HepG2 (cell line): ENCODE data around the gene ATP7B. TPM values are rescaled to one million over a fixed set of nuclear protein-coding genes. Genes with fewer than 3 reads are reported as not detected.

ENCODE experiments used
- ATAC-seq: fragments of 200-7000 bp; cut with Tn5 transposase; 3 replicates; pipeline ENCODE4 v1.9.1; 2020; ENCODE audit warnings: mild to moderate bottlenecking, moderate library complexity
- BruUV-seq: library from RNA; stranded (reverse); fragments of 400-500 nt; replicated peaks from 2 replicates; lab custom pipeline; 2021; lab: Mats Ljungman, UMichigan
- CTCF ChIA-PET: fragments of 300-600 bp; formaldehyde crosslinking; extraction: SDS; loops from one replicate; lab custom pipeline; 2021; ENCODE audit warnings: low total read pairs, inconsistent platforms, low intra/inter-chr PET ratio; lab: Yijun Ruan, JAX
- POLR2A ChIA-PET: fragments of 350-600 bp; sonication (Branson Sonifier 250); formaldehyde crosslinking; loops from one replicate; lab custom pipeline; 2020; ENCODE audit warnings: antibody characterized with exemption, inconsistent platforms; lab: Yijun Ruan, JAX
- DNase-seq: peaks from one replicate; pipeline ENCODE4 v3.0.0-alpha.2; 2015; ENCODE audit warnings: low spot score
- FAIRE-seq: peaks from 3 replicates; lab custom pipeline; 2011; peaks lifted over from hg19 to GRCh38; lab: Jason Lieb, UNC
- H2AFZ ChIP-seq: one replicate; pipeline ENCODE4 v1.6.1; 2011; ENCODE audit warnings: low read length, inconsistent platforms
- H3K27ac ChIP-seq: fragments of 300-600 bp; 3 replicates; pipeline ENCODE4 v1.8.0; 2011; ENCODE audit warnings: mixed run types, mild to moderate bottlenecking, mixed read lengths, low read length, inconsistent platforms; ENCODE audit not compliant: insufficient read depth; ENCODE audit errors: extremely low read length
- H3K27me3 ChIP-seq, 2 experiments: fragments of 200-600 bp in 1 of 2; 2 replicates in 1 of 2; 3 replicates in 1 of 2; pipeline versions ENCODE4 v1.6.0 to v1.8.0; 2011; ENCODE audit warnings: low read length in 2 of 2, mild to moderate bottlenecking in 2 of 2, moderate library complexity in 2 of 2, inconsistent platforms in 1 of 2; ENCODE audit not compliant: insufficient read depth in 2 of 2, control insufficient read depth in 1 of 2
- H3K36me3 ChIP-seq, 2 experiments: fragments of 200-600 bp in 1 of 2; replicated peaks in 1 of 2; 2 replicates in 1 of 2; 3 replicates in 1 of 2; pipeline versions ENCODE4 v1.5.1 to v1.8.0; 2011; ENCODE audit warnings: low read length in 2 of 2, inconsistent platforms in 1 of 2; ENCODE audit not compliant: insufficient read depth in 2 of 2, control insufficient read depth in 1 of 2
- H3K4me1 ChIP-seq: 2 replicates; pipeline ENCODE4 v1.5.1; 2012; ENCODE audit warnings: low read length, inconsistent platforms; ENCODE audit not compliant: insufficient read depth
- H3K4me2 ChIP-seq: 2 replicates; pipeline ENCODE4 v1.6.0; 2011; ENCODE audit warnings: low read depth, low read length, inconsistent platforms
- H3K4me3 ChIP-seq, 3 experiments: fragments of 200-600 bp in 1 of 3; sonication (generic), shearing (Covaris generic) in 1 of 3; replicated peaks in 1 of 3; 2 replicates each; pipeline ENCODE4 v1.5.1; 2011 to 2016; ENCODE audit warnings: low read length in 3 of 3, inconsistent platforms in 2 of 3, low read depth in 2 of 3, mild to moderate bottlenecking in 2 of 3, control low read depth in 1 of 3, mixed read lengths in 1 of 3; ENCODE audit not compliant: insufficient read depth in 1 of 3
- H3K79me2 ChIP-seq: one replicate; pipeline ENCODE4 v1.6.1; 2011; ENCODE audit warnings: low read length, inconsistent platforms; ENCODE audit not compliant: insufficient read depth
- H3K9ac ChIP-seq: 2 replicates; pipeline ENCODE4 v1.6.0; 2011; ENCODE audit warnings: mild to moderate bottlenecking, low read depth, low read length, inconsistent platforms; ENCODE audit not compliant: insufficient read depth
- H3K9me3 ChIP-seq: 2 replicates; pipeline ENCODE4 v1.5.1; 2012; ENCODE audit warnings: mild to moderate bottlenecking, low read length
- H4K20me1 ChIP-seq: 2 replicates; pipeline ENCODE4 v1.6.0; 2011; ENCODE audit warnings: inconsistent platforms, mild to moderate bottlenecking, low read length, moderate library complexity; ENCODE audit not compliant: insufficient read depth
- MEIS1 ChIP-seq: sonication (generic); formaldehyde crosslinking; IDR thresholded peaks from 2 replicates; pipeline ENCODE4 v1.9.0; 2021; ENCODE audit warnings: mild to moderate bottlenecking, missing genetic modification reagents, moderate library complexity, borderline replicate concordance
- PAF1 ChIP-seq: IDR thresholded peaks from 2 replicates; pipeline ENCODE4 v1.6.1; 2016; ENCODE audit warnings: missing genetic modification reagents, missing compliant biosample characterization
- PITX1 ChIP-seq: sonication (generic); formaldehyde crosslinking; IDR thresholded peaks from 2 replicates; pipeline ENCODE4 v1.5.1; 2020; ENCODE audit warnings: mild to moderate bottlenecking, missing genetic modification reagents
- RBM22 ChIP-seq: fragments of 200-400 bp; formaldehyde crosslinking; optimal IDR thresholded peaks from 2 replicates; pipeline ENCODE3; 2017; ENCODE audit warnings: mild to moderate bottlenecking, low read length, moderate library complexity
- RCOR2 ChIP-seq: IDR thresholded peaks from 2 replicates; pipeline ENCODE4 v1.6.1; 2016; ENCODE audit warnings: missing biosample characterization, missing genetic modification reagents
- ZNF432 ChIP-seq: sonication (generic); formaldehyde crosslinking; IDR thresholded peaks from 2 replicates; pipeline ENCODE4 v1.5.0; 2020; ENCODE audit warnings: missing genetic modification reagents, mild to moderate bottlenecking, borderline replicate concordance
- WGBS: methylation state at CpG from one replicate; pipeline ENCODE4 v1.1.6; 2017; ENCODE audit warnings: low lambda C conversion rate; 5-methylcytosine and 5-hydroxymethylcytosine counted together
- in situ Hi-C: cut with HindIII; loops from 2 replicates; pipeline ENCODE4 v1.10.0; 2017; ENCODE audit warnings: low pct_unique_long_range_greater_than_20kb; ENCODE audit not compliant: extremely low pct_ligation_motif_present
- intact Hi-C: fragments of 100-400 bp; cut with micrococcal nuclease; formaldehyde crosslinking; loops from one replicate; pipeline ENCODE4 v1.10.0; 2022; ENCODE audit not compliant: unreplicated experiment
- polyA plus RNA-seq, 8 experiments: library from polyadenylated mRNA; depleted of rRNA in 3 of 8; stranded (reverse) in 7 of 8; unstranded in 1 of 8; fragments of >200 nt; fragmentation: Illumina TruSeq in 4 of 8; extraction: Trizol in 4 of 8; gene quantifications; 2 replicates each; pipeline versions ENCODE4 v1.2.1 to v1.2.3, GENCODE V29; 2011 to 2016; ENCODE audit warnings: low read depth in 4 of 8, missing spikeins in 1 of 8, mixed read lengths in 1 of 8; ENCODE audit not compliant: insufficient read depth in 1 of 8
- total RNA-seq, 5 experiments: library from RNA; depleted of rRNA; stranded (reverse); fragments of >200 nt; fragmentation: Illumina TruSeq; extraction: Trizol; gene quantifications; 2 replicates each; pipeline ENCODE4 v1.2.3, GENCODE V29; 2016; ENCODE audit warnings: low read depth in 1 of 5

The ATP7B gene
- total and polyA plus RNA-seq, 2 of the 13 experiments (the other 11 are each of a cell fraction or from before 2014, with no cell fraction given): 31.8 to 57.4 TPM

GRCh38 chr13:51920267-51920666, 91.0 kb downstream of the ATP7B start:
- no TSS peak for BruUV-seq
- no peaks in the 10 kb centered on the region for H3K9me3 ChIP-seq
- FAIRE-seq (no peak), ATAC-seq (no peak), DNase-seq (no peak)
- H3K9ac ChIP-seq: no peak overlapping the region
- no peak overlapping the region for H3K27ac ChIP-seq
- in situ Hi-C loops (no loop called here), intact Hi-C loops (no loop called here)
- TF ChIP-seq ZNF432 (CRISPR knock-in tag): no peak
- peak; percentile 71 for TF ChIP-seq RBM22
- 0 out of 2 replicates have a peak, but pooled peaks have one; percentile 29 for TF ChIP-seq PAF1 (CRISPR knock-in tag)
- H3K27me3 ChIP-seq: no peaks in the 10 kb centered on the region
- H3K4me3 ChIP-seq: no peak overlapping the region
- H4K20me1 ChIP-seq: no peaks in the 10 kb centered on the region
- peaks cover 14% of the 10 kb centered on the region for H3K4me1 ChIP-seq
- H3K4me2 ChIP-seq: no peak overlapping the region
- CTCF ChIA-PET: no interaction called here
- no peaks in the 10 kb centered on the region for H3K79me2 ChIP-seq
- POLR2A ChIA-PET: no interaction called here
- 97% methylated on average over 3 of the region's 3 CpGs for WGBS
- H3K36me3 ChIP-seq: peaks cover 7 to 33% of the 10 kb centered on the region in 2 experiments
- H2AFZ ChIP-seq: no peak overlapping the region

- in situ Hi-C loops: no loop called here
- CTCF ChIA-PET: no interaction called here
- ATAC-seq (no peak), FAIRE-seq (no peak), DNase-seq (no peak)
- no peak overlapping the region for H3K4me2 ChIP-seq
- WGBS: over 99% methylated on average over 9 of the region's 9 CpGs
- BruUV-seq: no TSS peak
- no peaks in the 10 kb centered on the region for H3K27me3 ChIP-seq
- TF ChIP-seq MEIS1 (CRISPR knock-in tag): no peak
- TF ChIP-seq PITX1 (CRISPR knock-in tag): no peak
- no peak for TF ChIP-seq RCOR2 (CRISPR knock-in tag)
- TF ChIP-seq, all 625 proteins: peak for 0
- Histone ChIP-seq H3K27ac (no peak overlapping the region), H3K9ac (no peak overlapping the region), H3K4me1 (peaks cover 9% of the 10 kb centered on the region), H3K9me3 (no peaks in the 10 kb centered on the region), H3K36me3 (peaks cover 7 to 32% of the 10 kb centered on the region in 2 experiments), H3K79me2 (no peaks in the 10 kb centered on the region), H2AFZ (no peak overlapping the region), H4K20me1 (no peaks in the 10 kb centered on the region), H3K4me3 (no peak overlapping the region)
- intact Hi-C loops: no loop called here
- POLR2A ChIA-PET: no interaction called here
Measured at GRCh38 chr13:51919531-51919930, 91.7 kb downstream of the ATP7B start.
